ENCODE results near the gene PIGL. TPM values are rescaled to one million over a fixed set of nuclear protein-coding genes. Genes with fewer than 3 reads are reported as not detected.
"Not testable (repeated sequence)": the region's sequence is repeated elsewhere in the genome, so short reads cannot be mapped to it uniquely, and the experiment has no call there.

PIGL gene
- total RNA-seq, 2 donors from 2014 or later = 22.5 to 74.0 TPM

- Histone ChIP-seq H3K4me3 (peak overlapping the region; percentile 91 to 94), H3K4me1 (replicated peaks) (peaks cover 6% of the 10 kb centered on the region), H3K27ac (peak overlapping the region; percentile 92 to 94), H3K36me3 (no peaks in the 10 kb centered on the region), H3K9me3 (no peaks in the 10 kb centered on the region), H3K27me3 (replicated peaks; ENCODE audit: insufficient read depth) (no peaks in the 10 kb centered on the region)
- DNase-seq (ENCODE audit: low spot score) = no peak
- intact Hi-C loops (cut with DNase I) = loop anchor here (5.0 kb wide), 2 partner anchors 73 to 212 kb away; no protein-coding TSS in a partner anchor
- WGBS = 3% methylated on average over 16 of the region's 16 CpGs
- no peak for TF ChIP-seq POLR2AphosphoS5 (IDR thresholded peaks at IDR 0.05)
- TF ChIP-seq POLR2A (IDR thresholded peaks at IDR 0.05) = no peak
- no peak for TF ChIP-seq CTCF (IDR thresholded peaks at IDR 0.05)
Observed at GRCh38 chr17:16214190-16215001, 2.6 kb upstream of the PIGL start.

- Histone ChIP-seq H3K4me3 (peak overlapping the region; percentile 91 to 94), H3K4me1 (replicated peaks) (peaks cover 6% of the 10 kb centered on the region), H3K27ac (peak overlapping the region; percentile 92 to 94), H3K9me3 (no peaks in the 10 kb centered on the region), H3K27me3 (replicated peaks; ENCODE audit: insufficient read depth) (no peaks in the 10 kb centered on the region), H3K36me3 (no peaks in the 10 kb centered on the region)
- intact Hi-C loops (cut with DNase I) = loop anchor here (5.0 kb wide), 2 partner anchors 72 to 213 kb away; no protein-coding TSS in a partner anchor
- WGBS = under 1% methylated on average over 27 of the region's 27 CpGs
- TF ChIP-seq POLR2AphosphoS5 (IDR thresholded peaks at IDR 0.05) (no peak), CTCF (IDR thresholded peaks at IDR 0.05) (no peak), POLR2A (IDR thresholded peaks at IDR 0.05) (no peak)
- DNase-seq (ENCODE audit: low spot score) = peak; percentile 18
Observed at GRCh38 chr17:16215002-16215272, 2.1 kb upstream of the PIGL start.

GRCh38 chr17:16215273-16215964 lies 1.6 kb upstream of the PIGL start, which contains the start of gene NCOR1:
Gene NCOR1, minus strand, starts transcription at chr17:16215534. Its CDS starts 20,965 bp downstream, at chr17:16194569.
- peak; percentile 89 for DNase-seq (ENCODE audit: low spot score)
- intact Hi-C loops (cut with DNase I) = loop anchor here (5.0 kb wide), 2 partner anchors 72 to 213 kb away; no protein-coding TSS in a partner anchor
- no peaks in the 10 kb centered on the region for H3K36me3 ChIP-seq
- peak within 1 kb of the TSS; percentile 91 to 94 for H3K4me3 ChIP-seq
- TF ChIP-seq POLR2AphosphoS5 (IDR thresholded peaks at IDR 0.05) = peak; percentile 74
- peak; percentile 20 to 44 (median 40) for TF ChIP-seq CTCF (IDR thresholded peaks at IDR 0.05)
- peak; percentile 85 for TF ChIP-seq POLR2A (IDR thresholded peaks at IDR 0.05)
- H3K4me1 ChIP-seq (replicated peaks) = peaks cover 6% of the 10 kb centered on the region
- H3K27me3 ChIP-seq (replicated peaks; ENCODE audit: insufficient read depth) = no peaks in the 10 kb centered on the region
- WGBS = under 1% methylated on average over 79 of the region's 82 CpGs
- H3K9me3 ChIP-seq = no peaks in the 10 kb centered on the region
- peak within 1 kb of the TSS; percentile 92 to 94 for H3K27ac ChIP-seq

- Histone ChIP-seq H3K27ac (peak overlapping the region; percentile 92 to 94), H3K27me3 (replicated peaks; ENCODE audit: insufficient read depth) (no peaks in the 10 kb centered on the region), H3K9me3 (no peaks in the 10 kb centered on the region), H3K4me1 (replicated peaks) (peaks cover 6% of the 10 kb centered on the region), H3K36me3 (no peaks in the 10 kb centered on the region), H3K4me3 (peak overlapping the region; percentile 91 to 94)
- intact Hi-C loops (cut with DNase I) = loop anchor here (5.0 kb wide), 2 partner anchors 71 to 214 kb away; no protein-coding TSS in a partner anchor
- 21% methylated on average over 22 of the region's 22 CpGs for WGBS
- TF ChIP-seq CTCF (IDR thresholded peaks at IDR 0.05) = no peak
- TF ChIP-seq POLR2AphosphoS5 (IDR thresholded peaks at IDR 0.05) = no peak
- TF ChIP-seq POLR2A (IDR thresholded peaks at IDR 0.05) = no peak
- DNase-seq (ENCODE audit: low spot score) = no peak
Observed at GRCh38 chr17:16215965-16216316, 1.1 kb upstream of the PIGL start.

- H3K4me1 ChIP-seq (replicated peaks); H3K27me3 ChIP-seq (replicated peaks; ENCODE audit: insufficient read depth); DNase-seq (ENCODE audit: low spot score); H3K36me3 ChIP-seq; H3K9me3 ChIP-seq: not testable (repeated sequence)
- peak overlapping the region; percentile 92 to 94 for H3K27ac ChIP-seq
- WGBS = 77% methylated on average over 35 of the region's 38 CpGs
- H3K4me3 ChIP-seq = peak overlapping the region; percentile 91 to 94
- intact Hi-C loops (cut with DNase I) = loop anchor here (5.0 kb wide), 2 partner anchors 71 to 214 kb away; no protein-coding TSS in a partner anchor
Observed at GRCh38 chr17:16216341-16217001, 539 bp upstream of the PIGL start.
